A673 (cell line): Measurements from ENCODE around the gene SGMS1.

ENCODE experiments used
- EZH2 ChIP-seq: fragments of 200-600 bp; sonication (generic); IDR thresholded peaks from 2 replicates; pipeline ENCODE4 v1.6.1; 2017; ENCODE audit warnings: borderline replicate concordance, low read depth, mild to moderate bottlenecking, mixed read lengths, antibody characterized with exemption, low read length; ENCODE audit not compliant: poor library complexity, severe bottlenecking
- TF ChIP-seq, protein P1 (sequence below): fragments of 300-800, 200-600 bp; sonication (generic); conservative IDR thresholded peaks from 2 replicates; pipeline ENCODE4 v1.5.1; 2017; ENCODE audit warnings: low read depth, mild to moderate bottlenecking, antibody characterized with exemption, low read length, moderate library complexity, mixed read lengths

- TF ChIP-seq, protein P1, sequence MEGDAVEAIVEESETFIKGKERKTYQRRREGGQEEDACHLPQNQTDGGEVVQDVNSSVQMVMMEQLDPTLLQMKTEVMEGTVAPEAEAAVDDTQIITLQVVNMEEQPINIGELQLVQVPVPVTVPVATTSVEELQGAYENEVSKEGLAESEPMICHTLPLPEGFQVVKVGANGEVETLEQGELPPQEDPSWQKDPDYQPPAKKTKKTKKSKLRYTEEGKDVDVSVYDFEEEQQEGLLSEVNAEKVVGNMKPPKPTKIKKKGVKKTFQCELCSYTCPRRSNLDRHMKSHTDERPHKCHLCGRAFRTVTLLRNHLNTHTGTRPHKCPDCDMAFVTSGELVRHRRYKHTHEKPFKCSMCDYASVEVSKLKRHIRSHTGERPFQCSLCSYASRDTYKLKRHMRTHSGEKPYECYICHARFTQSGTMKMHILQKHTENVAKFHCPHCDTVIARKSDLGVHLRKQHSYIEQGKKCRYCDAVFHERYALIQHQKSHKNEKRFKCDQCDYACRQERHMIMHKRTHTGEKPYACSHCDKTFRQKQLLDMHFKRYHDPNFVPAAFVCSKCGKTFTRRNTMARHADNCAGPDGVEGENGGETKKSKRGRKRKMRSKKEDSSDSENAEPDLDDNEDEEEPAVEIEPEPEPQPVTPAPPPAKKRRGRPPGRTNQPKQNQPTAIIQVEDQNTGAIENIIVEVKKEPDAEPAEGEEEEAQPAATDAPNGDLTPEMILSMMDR: no peak
- TF ChIP-seq EZH2: no peak
Measured at GRCh38 chr10:50600831-50601477, 22.8 kb downstream of the SGMS1 start.
